Measurements from ENCODE around the gene EMC6. TPM values are rescaled to one million over a fixed set of nuclear protein-coding genes. Genes with fewer than 3 reads are reported as not detected.

EMC6 gene
- total and polyA plus RNA-seq, 2 of the 13 experiments (the other 11 are each of a cell fraction or from before 2014, with no cell fraction given): 45.1 to 47.7 TPM

GRCh38 chr17:3636154-3636907 lies 32.3 kb upstream of the EMC6 start, which contains the start of the genes CTNS and SHPK (continued):
- peak; percentile 53 for TF ChIP-seq ZNF451 (CRISPR knock-in tag; IDR thresholded peaks at IDR 0.05)
- peak; percentile 65 for TF ChIP-seq GMEB1 (CRISPR knock-in tag; IDR thresholded peaks at IDR 0.05; ENCODE audit: borderline replicate concordance)
- TF ChIP-seq, protein P1, sequence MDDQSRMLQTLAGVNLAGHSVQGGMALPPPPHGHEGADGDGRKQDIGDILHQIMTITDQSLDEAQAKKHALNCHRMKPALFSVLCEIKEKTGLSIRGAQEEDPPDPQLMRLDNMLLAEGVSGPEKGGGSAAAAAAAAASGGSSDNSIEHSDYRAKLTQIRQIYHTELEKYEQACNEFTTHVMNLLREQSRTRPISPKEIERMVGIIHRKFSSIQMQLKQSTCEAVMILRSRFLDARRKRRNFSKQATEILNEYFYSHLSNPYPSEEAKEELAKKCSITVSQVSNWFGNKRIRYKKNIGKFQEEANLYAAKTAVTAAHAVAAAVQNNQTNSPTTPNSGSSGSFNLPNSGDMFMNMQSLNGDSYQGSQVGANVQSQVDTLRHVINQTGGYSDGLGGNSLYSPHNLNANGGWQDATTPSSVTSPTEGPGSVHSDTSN (CRISPR knock-in tag; IDR thresholded peaks at IDR 0.05; ENCODE audit: borderline replicate concordance): no peak
- peak; percentile 26; the same call in 1 of the 2 replicates for TF ChIP-seq ZNF670 (CRISPR knock-in tag; IDR thresholded peaks at IDR 0.05; ENCODE audit: borderline replicate concordance)
- TF ChIP-seq SMARCE1 (IDR thresholded peaks at IDR 0.05; ENCODE audit: borderline replicate concordance): no peak
- TF ChIP-seq ZNF136 (CRISPR knock-in tag; IDR thresholded peaks at IDR 0.05; ENCODE audit: low read depth): 0 out of 2 replicates have a peak, but pooled peaks have one; percentile 21
- TF ChIP-seq RARA (CRISPR knock-in tag; IDR thresholded peaks at IDR 0.05): peak; percentile 33; the same call in 1 of the 2 replicates
- TF ChIP-seq, protein P2, sequence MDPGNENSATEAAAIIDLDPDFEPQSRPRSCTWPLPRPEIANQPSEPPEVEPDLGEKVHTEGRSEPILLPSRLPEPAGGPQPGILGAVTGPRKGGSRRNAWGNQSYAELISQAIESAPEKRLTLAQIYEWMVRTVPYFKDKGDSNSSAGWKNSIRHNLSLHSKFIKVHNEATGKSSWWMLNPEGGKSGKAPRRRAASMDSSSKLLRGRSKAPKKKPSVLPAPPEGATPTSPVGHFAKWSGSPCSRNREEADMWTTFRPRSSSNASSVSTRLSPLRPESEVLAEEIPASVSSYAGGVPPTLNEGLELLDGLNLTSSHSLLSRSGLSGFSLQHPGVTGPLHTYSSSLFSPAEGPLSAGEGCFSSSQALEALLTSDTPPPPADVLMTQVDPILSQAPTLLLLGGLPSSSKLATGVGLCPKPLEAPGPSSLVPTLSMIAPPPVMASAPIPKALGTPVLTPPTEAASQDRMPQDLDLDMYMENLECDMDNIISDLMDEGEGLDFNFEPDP (CRISPR knock-in tag; conservative IDR thresholded peaks at IDR 0.05): 0 out of 2 replicates have a peak, but pooled peaks have one; percentile 89
- no peak for TF ChIP-seq GTF2F1 (IDR thresholded peaks at IDR 0.05; ENCODE audit: low read length)
- TF ChIP-seq ZNF468 (CRISPR knock-in tag; IDR thresholded peaks at IDR 0.05): no peak
- TF ChIP-seq ZEB1 (IDR thresholded peaks at IDR 0.05; ENCODE audit: insufficient replicate concordance, low read depth): no peak
- TF ChIP-seq ZNF101 (CRISPR knock-in tag; IDR thresholded peaks at IDR 0.05; ENCODE audit: borderline replicate concordance, low read depth): no peak
- peak; percentile 66 for TF ChIP-seq ZFY (CRISPR knock-in tag; IDR thresholded peaks at IDR 0.05)
- peak; percentile 38; the same call in 1 of the 2 replicates for TF ChIP-seq TOPORS (CRISPR knock-in tag; IDR thresholded peaks at IDR 0.05)
- TF ChIP-seq ZNF713 (CRISPR knock-in tag; IDR thresholded peaks at IDR 0.05): 0 out of 2 replicates have a peak, but pooled peaks have one; percentile 53
- no peak for TF ChIP-seq ZNF850 (CRISPR knock-in tag; conservative IDR thresholded peaks at IDR 0.05)
- TF ChIP-seq THAP11 (CRISPR knock-in tag; IDR thresholded peaks at IDR 0.05): peak; percentile 100
- TF ChIP-seq, protein P3, sequence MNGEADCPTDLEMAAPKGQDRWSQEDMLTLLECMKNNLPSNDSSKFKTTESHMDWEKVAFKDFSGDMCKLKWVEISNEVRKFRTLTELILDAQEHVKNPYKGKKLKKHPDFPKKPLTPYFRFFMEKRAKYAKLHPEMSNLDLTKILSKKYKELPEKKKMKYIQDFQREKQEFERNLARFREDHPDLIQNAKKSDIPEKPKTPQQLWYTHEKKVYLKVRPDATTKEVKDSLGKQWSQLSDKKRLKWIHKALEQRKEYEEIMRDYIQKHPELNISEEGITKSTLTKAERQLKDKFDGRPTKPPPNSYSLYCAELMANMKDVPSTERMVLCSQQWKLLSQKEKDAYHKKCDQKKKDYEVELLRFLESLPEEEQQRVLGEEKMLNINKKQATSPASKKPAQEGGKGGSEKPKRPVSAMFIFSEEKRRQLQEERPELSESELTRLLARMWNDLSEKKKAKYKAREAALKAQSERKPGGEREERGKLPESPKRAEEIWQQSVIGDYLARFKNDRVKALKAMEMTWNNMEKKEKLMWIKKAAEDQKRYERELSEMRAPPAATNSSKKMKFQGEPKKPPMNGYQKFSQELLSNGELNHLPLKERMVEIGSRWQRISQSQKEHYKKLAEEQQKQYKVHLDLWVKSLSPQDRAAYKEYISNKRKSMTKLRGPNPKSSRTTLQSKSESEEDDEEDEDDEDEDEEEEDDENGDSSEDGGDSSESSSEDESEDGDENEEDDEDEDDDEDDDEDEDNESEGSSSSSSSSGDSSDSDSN (CRISPR knock-in tag; IDR thresholded peaks at IDR 0.05): peak; percentile 83
- no peak for TF ChIP-seq TGIF2 (CRISPR knock-in tag; IDR thresholded peaks at IDR 0.05)
- TF ChIP-seq ZNF678 (CRISPR knock-in tag; IDR thresholded peaks at IDR 0.05): no peak
- 0 out of 2 replicates have a peak, but pooled peaks have one; percentile 65 for TF ChIP-seq NKX3-1 (CRISPR knock-in tag; IDR thresholded peaks at IDR 0.05)
- peak; percentile 74 for TF ChIP-seq ETV5 (CRISPR knock-in tag; IDR thresholded peaks at IDR 0.05; ENCODE audit: borderline replicate concordance)
- TF ChIP-seq HOXA5 (CRISPR knock-in tag; IDR thresholded peaks at IDR 0.05): 0 out of 2 replicates have a peak, but pooled peaks have one; percentile 33

Data from HepG2 (cell line).